Caco-2 (cell line): ENCODE data around the gene BRD9. TPM values are rescaled to one million over a fixed set of nuclear protein-coding genes. Genes with fewer than 3 reads are reported as not detected.
"Not testable (repeated sequence)": the region's sequence is repeated elsewhere in the genome, so short reads cannot be mapped to it uniquely, and the experiment has no call there.

Source experiments
- BruUV-seq: library from RNA; stranded (reverse); fragments of 400-500 nt; replicated peaks from 2 replicates; lab custom pipeline; 2021; lab: Mats Ljungman, UMichigan
- CTCF ChIA-PET: fragments of 300-600 bp; sonication (Branson Sonifier 250); formaldehyde crosslinking; loops from one replicate; lab custom pipeline; 2022; ENCODE audit warnings: antibody characterized with exemption; lab: Charles Lee
- POLR2A ChIA-PET: fragments of 300-600 bp; sonication (Branson Sonifier 250); formaldehyde crosslinking; loops from one replicate; lab custom pipeline; 2022; ENCODE audit warnings: antibody characterized with exemption; lab: Charles Lee
- DNase-seq, 2 experiments: peaks; one replicate each; pipeline versions ENCODE4 v3.0.0 to v3.0.0-alpha.2; 2020 to 2022
- H3K27me3 ChIP-seq: replicated peaks from 2 replicates; pipeline ENCODE4 v1.6.0; 2011; ENCODE audit warnings: low read length; ENCODE audit not compliant: control insufficient read depth, insufficient read depth
- H3K36me3 ChIP-seq: 2 replicates; pipeline ENCODE4 v1.5.1; 2011; ENCODE audit warnings: low read length; ENCODE audit not compliant: control insufficient read depth, insufficient read depth
- H3K4me1 ChIP-seq: fragments of 250-450 bp; sonication (Bioruptor Pico); 2 replicates; pipeline ENCODE4 v1.5.1; 2020; ENCODE audit warnings: mild to moderate bottlenecking
- H3K4me3 ChIP-seq: 2 replicates; pipeline ENCODE4 v1.5.1; 2011; ENCODE audit warnings: low read depth, mild to moderate bottlenecking, control low read depth, low read length
- H3K9me3 ChIP-seq: fragments of 250-450 bp; sonication (Bioruptor Pico); 2 replicates; pipeline ENCODE4 v1.5.1; 2020; ENCODE audit warnings: mild to moderate bottlenecking, moderate library complexity
- H3K27ac Mint-ChIP-seq: one replicate; pipeline ENCODE4 v1.8.0; 2022; ENCODE audit warnings: mixed read lengths; ENCODE audit not compliant: unreplicated experiment
- H3K27me3 Mint-ChIP-seq: one replicate; pipeline ENCODE4 v1.8.0; 2022; ENCODE audit warnings: mixed read lengths; ENCODE audit not compliant: insufficient read depth, unreplicated experiment
- H3K36me3 Mint-ChIP-seq: one replicate; pipeline ENCODE4 v1.8.0; 2022; ENCODE audit warnings: mild to moderate bottlenecking, mixed read lengths; ENCODE audit not compliant: insufficient read depth, unreplicated experiment
- H3K4me1 Mint-ChIP-seq: one replicate; pipeline ENCODE4 v1.8.0; 2022; ENCODE audit warnings: low read depth, mixed read lengths; ENCODE audit not compliant: unreplicated experiment
- H3K4me3 Mint-ChIP-seq: one replicate; pipeline ENCODE4 v1.8.0; 2022; ENCODE audit warnings: mild to moderate bottlenecking, moderate library complexity, mixed read lengths; ENCODE audit not compliant: unreplicated experiment
- H3K9me3 Mint-ChIP-seq: one replicate; pipeline ENCODE4 v1.8.0; 2022; ENCODE audit warnings: mixed read lengths; ENCODE audit not compliant: unreplicated experiment
- intact Hi-C: fragments of 100-400 bp; cut with micrococcal nuclease; formaldehyde crosslinking; loops from one replicate; pipeline ENCODE4 v1.10.0; 2022; ENCODE audit not compliant: unreplicated experiment
- total RNA-seq: library from RNA; stranded (reverse); gene quantifications from 2 replicates; pipeline ENCODE4 v1.2.3, GENCODE V29; 2022
- TF ChIP-seq, protein P1 (sequence below), 2 experiments: fragments of 200-600 bp in 1 of 2; IDR thresholded peaks; 1 replicate in 1 of 2; 2 replicates in 1 of 2; pipeline versions ENCODE4 v1.5.1 to v1.8.0; 2011 to 2022; ENCODE audit warnings: antibody characterized with exemption in 1 of 2, control low read depth in 1 of 2, inconsistent platforms in 1 of 2, low read depth in 1 of 2, low read length in 1 of 2, mild to moderate bottlenecking in 1 of 2, moderate library complexity in 1 of 2; ENCODE audit not compliant: insufficient read depth in 1 of 2, severe bottlenecking in 1 of 2, unreplicated experiment in 1 of 2

Gene BRD9
- total RNA-seq, 1 experiment from 2014 or later: 77.5 TPM

GRCh38 chr5:935510-936084 lies 43.0 kb upstream of the BRD9 start:
- TF ChIP-seq, protein P1, sequence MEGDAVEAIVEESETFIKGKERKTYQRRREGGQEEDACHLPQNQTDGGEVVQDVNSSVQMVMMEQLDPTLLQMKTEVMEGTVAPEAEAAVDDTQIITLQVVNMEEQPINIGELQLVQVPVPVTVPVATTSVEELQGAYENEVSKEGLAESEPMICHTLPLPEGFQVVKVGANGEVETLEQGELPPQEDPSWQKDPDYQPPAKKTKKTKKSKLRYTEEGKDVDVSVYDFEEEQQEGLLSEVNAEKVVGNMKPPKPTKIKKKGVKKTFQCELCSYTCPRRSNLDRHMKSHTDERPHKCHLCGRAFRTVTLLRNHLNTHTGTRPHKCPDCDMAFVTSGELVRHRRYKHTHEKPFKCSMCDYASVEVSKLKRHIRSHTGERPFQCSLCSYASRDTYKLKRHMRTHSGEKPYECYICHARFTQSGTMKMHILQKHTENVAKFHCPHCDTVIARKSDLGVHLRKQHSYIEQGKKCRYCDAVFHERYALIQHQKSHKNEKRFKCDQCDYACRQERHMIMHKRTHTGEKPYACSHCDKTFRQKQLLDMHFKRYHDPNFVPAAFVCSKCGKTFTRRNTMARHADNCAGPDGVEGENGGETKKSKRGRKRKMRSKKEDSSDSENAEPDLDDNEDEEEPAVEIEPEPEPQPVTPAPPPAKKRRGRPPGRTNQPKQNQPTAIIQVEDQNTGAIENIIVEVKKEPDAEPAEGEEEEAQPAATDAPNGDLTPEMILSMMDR (IDR thresholded peaks at IDR 0.05; ENCODE audit: insufficient read depth in 1 of 2, low read depth in 1 of 2, low read length in 1 of 2, severe bottlenecking in 1 of 2, unreplicated experiment in 1 of 2): no peak
- no peaks in the 10 kb centered on the region for H3K36me3 ChIP-seq
- no peak overlapping the region for H3K27ac Mint-ChIP-seq
- H3K4me3 ChIP-seq: no peak overlapping the region
- no peaks in the 10 kb centered on the region for H3K27me3 Mint-ChIP-seq
- ChIA-PET POLR2A (no interaction called here), CTCF (interaction anchor here (1.0 kb wide), 1 partner anchor 74 kb away, joined by 3 read pairs; no protein-coding TSS in a partner anchor)
- no TSS peak for BruUV-seq
- H3K36me3 Mint-ChIP-seq: no peaks in the 10 kb centered on the region
- DNase-seq: no peak
- no peaks in the 10 kb centered on the region; the same call in 1 of the 2 replicates for H3K27me3 ChIP-seq
- H3K4me1 Mint-ChIP-seq: peaks cover 4% of the 10 kb centered on the region
- no peaks in the 10 kb centered on the region for H3K4me1 ChIP-seq
- H3K9me3 Mint-ChIP-seq: no peaks in the 10 kb centered on the region
- 0 out of 2 replicates have a peak, but pooled peaks cover 3% of the 10 kb centered on the region for H3K9me3 ChIP-seq
- H3K4me3 Mint-ChIP-seq: no peak overlapping the region
- intact Hi-C loops: no loop called here

DNA sequence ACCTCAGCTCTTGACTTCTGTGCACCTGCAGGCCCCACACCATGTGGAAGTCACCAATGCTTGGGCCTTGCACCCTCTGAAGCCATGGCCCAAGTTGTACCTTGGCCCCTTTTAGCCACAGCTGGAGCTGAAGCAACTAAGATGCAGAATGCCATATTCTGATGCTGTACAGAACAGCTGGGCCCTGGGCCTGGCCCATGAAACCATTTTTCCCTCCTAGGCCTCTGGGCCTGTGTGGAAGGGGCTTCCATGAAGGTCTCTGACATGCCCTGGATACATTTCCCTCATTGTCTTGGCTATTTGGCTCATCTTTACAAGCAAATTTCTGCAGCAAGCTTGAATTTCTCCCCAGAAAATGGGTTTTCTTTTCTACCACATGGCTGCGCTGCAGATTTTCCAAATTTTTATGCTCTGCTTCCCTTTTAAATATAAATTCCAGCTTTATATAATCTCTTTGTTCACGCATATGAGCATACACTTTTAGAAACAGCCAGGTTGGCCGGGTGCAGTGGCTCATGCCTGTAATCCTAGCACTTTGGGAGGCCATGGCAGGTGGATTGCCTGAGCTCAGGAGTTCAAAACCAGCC lies 41.9 kb upstream of the BRD9 start:
- H3K27me3 ChIP-seq, H3K4me3 ChIP-seq, H3K4me1 Mint-ChIP-seq, H3K36me3 Mint-ChIP-seq, H3K9me3 ChIP-seq, POLR2A ChIA-PET, H3K9me3 Mint-ChIP-seq, DNase-seq, BruUV-seq, H3K4me1 ChIP-seq, H3K4me3 Mint-ChIP-seq, intact Hi-C loops, H3K27me3 Mint-ChIP-seq, H3K27ac Mint-ChIP-seq, H3K36me3 ChIP-seq: not testable (repeated sequence)
- CTCF ChIA-PET: interaction anchor here (0.7 to 1.1 kb wide), 3 partner anchors 10 to 233 kb away, joined by 3 to 4 read pairs (median 4); no protein-coding TSS in a partner anchor

GRCh38 chr5:933951-934350 lies 41.4 kb upstream of the BRD9 start:
- DNase-seq, H3K9me3 ChIP-seq, H3K4me3 ChIP-seq, H3K27ac Mint-ChIP-seq, intact Hi-C loops, H3K27me3 Mint-ChIP-seq, POLR2A ChIA-PET, BruUV-seq, H3K36me3 Mint-ChIP-seq, H3K27me3 ChIP-seq, H3K36me3 ChIP-seq, H3K4me1 Mint-ChIP-seq, H3K9me3 Mint-ChIP-seq, H3K4me3 Mint-ChIP-seq, H3K4me1 ChIP-seq: not testable (repeated sequence)
- CTCF ChIA-PET: interaction anchor here (0.7 to 1.1 kb wide), 2 partner anchors 76 to 234 kb away, joined by 4 read pairs; no protein-coding TSS in a partner anchor

DNA sequence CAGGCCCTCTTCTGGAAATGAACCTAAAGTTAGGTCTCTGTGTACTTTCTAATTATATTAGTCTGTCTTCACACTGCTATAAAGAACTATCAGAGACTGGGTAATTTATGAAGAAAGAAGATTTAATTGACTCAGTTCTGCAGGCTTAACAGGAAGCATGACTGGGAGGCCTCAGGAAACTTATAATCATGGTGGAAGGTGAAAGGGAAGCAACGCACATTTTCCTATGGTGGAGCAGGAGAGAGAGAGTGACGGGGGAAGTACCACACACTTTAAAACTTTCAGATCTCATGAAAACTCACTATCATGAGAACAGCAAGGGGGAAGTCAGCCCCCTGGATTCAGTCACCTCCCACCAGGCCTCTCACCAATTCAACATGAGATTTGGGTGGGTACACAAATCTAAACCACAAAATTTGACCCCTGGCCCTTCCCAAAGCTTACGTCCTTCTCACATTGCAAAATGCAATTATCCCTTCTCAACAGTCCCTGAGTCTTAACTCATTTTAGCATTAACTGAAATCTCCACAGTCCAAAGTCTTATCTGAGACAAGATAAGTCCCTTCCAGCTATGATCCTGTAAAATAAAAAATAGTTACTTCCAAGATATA lies 40.8 kb upstream of the BRD9 start:
- CTCF ChIA-PET: no interaction called here
- Mint-ChIP-seq H3K9me3 (no peaks in the 10 kb centered on the region), H3K36me3 (no peaks in the 10 kb centered on the region), H3K4me1 (peaks cover 8% of the 10 kb centered on the region), H3K27me3 (no peaks in the 10 kb centered on the region), H3K4me3 (no peak overlapping the region), H3K27ac (no peak overlapping the region)
- POLR2A ChIA-PET: no interaction called here
- no peak overlapping the region for H3K4me3 ChIP-seq
- no peaks in the 10 kb centered on the region for H3K27me3 ChIP-seq
- 0 out of 2 replicates have a peak, but pooled peaks cover 3% of the 10 kb centered on the region for H3K9me3 ChIP-seq
- no TSS peak for BruUV-seq
- no peak for DNase-seq
- H3K4me1 ChIP-seq: no peaks in the 10 kb centered on the region
- H3K36me3 ChIP-seq: no peaks in the 10 kb centered on the region
- TF ChIP-seq, protein P1 (IDR thresholded peaks at IDR 0.05; ENCODE audit: insufficient read depth in 1 of 2, low read depth in 1 of 2, low read length in 1 of 2, severe bottlenecking in 1 of 2, unreplicated experiment in 1 of 2): no peak
- intact Hi-C loops: no loop called here
